HepG2 (cell line): Measurements from ENCODE around the gene FAM219A. TPM values are rescaled to one million over a fixed set of nuclear protein-coding genes. Genes with fewer than 3 reads are reported as not detected.

Experiments
- HMGXB3 ChIP-seq: sonication (generic); formaldehyde crosslinking; IDR thresholded peaks from 2 replicates; pipeline ENCODE4 v1.4.0; 2020; ENCODE audit warnings: missing genetic modification reagents, borderline replicate concordance
- NR2F6 ChIP-seq, 2 experiments: IDR thresholded peaks; 2 replicates each; pipeline ENCODE4 v1.6.1; 2016; ENCODE audit warnings: antibody characterized with exemption in 1 of 2, mild to moderate bottlenecking in 1 of 2
- PRDM10 ChIP-seq: sonication (generic); formaldehyde crosslinking; IDR thresholded peaks from 2 replicates; pipeline ENCODE4 v1.4.0; 2020; ENCODE audit warnings: low read depth, missing genetic modification reagents
- TOPORS ChIP-seq: sonication (generic); formaldehyde crosslinking; IDR thresholded peaks from 2 replicates; pipeline ENCODE4 v1.8.0; 2023; ENCODE audit warnings: mild to moderate bottlenecking, missing genetic modification reagents
- ZBTB14 ChIP-seq: sonication (generic); formaldehyde crosslinking; IDR thresholded peaks from 2 replicates; pipeline ENCODE4 v1.4.0; 2020; ENCODE audit warnings: missing genetic modification reagents
- ZNF260 ChIP-seq: sonication (generic); formaldehyde crosslinking; IDR thresholded peaks from 2 replicates; pipeline ENCODE4 v1.4.0; 2020; ENCODE audit warnings: missing genetic modification reagents, low read depth, mild to moderate bottlenecking, borderline replicate concordance
- ZNF292 ChIP-seq: sonication (generic); formaldehyde crosslinking; IDR thresholded peaks from 2 replicates; pipeline ENCODE4 v1.8.1; 2022; ENCODE audit warnings: mild to moderate bottlenecking, low read depth, missing genetic modification reagents, borderline replicate concordance
- ZNF629 ChIP-seq: sonication (generic); formaldehyde crosslinking; conservative IDR thresholded peaks from 2 replicates; pipeline ENCODE4 v1.5.0; 2020; ENCODE audit warnings: missing genetic modification reagents
- ZNF646 ChIP-seq: sonication (generic); formaldehyde crosslinking; IDR thresholded peaks from 2 replicates; pipeline ENCODE4 v1.9.0; 2021; ENCODE audit warnings: mild to moderate bottlenecking, missing genetic modification reagents
- polyA plus RNA-seq, 8 experiments: library from polyadenylated mRNA; depleted of rRNA in 3 of 8; stranded (reverse) in 7 of 8; unstranded in 1 of 8; fragments of >200 nt; fragmentation: Illumina TruSeq in 4 of 8; extraction: Trizol in 4 of 8; gene quantifications; 2 replicates each; pipeline versions ENCODE4 v1.2.1 to v1.2.3, GENCODE V29; 2011 to 2016; ENCODE audit warnings: low read depth in 4 of 8, missing spikeins in 1 of 8, mixed read lengths in 1 of 8; ENCODE audit not compliant: insufficient read depth in 1 of 8
- total RNA-seq, 5 experiments: library from RNA; depleted of rRNA; stranded (reverse); fragments of >200 nt; fragmentation: Illumina TruSeq; extraction: Trizol; gene quantifications; 2 replicates each; pipeline ENCODE4 v1.2.3, GENCODE V29; 2016; ENCODE audit warnings: low read depth in 1 of 5

Gene FAM219A
- total and polyA plus RNA-seq, 2 of the 13 experiments (the other 11 are each of a cell fraction or from before 2014, with no cell fraction given): 3.9 to 6.4 TPM

GRCh38 chr9:34380511-34381315 is 77.7 kb downstream of the FAM219A start (continued):
- TF ChIP-seq ZBTB14 (no peak), TOPORS (CRISPR knock-in tag) (0 out of 2 replicates have a peak, but pooled peaks have one; percentile 4), ZNF629 (CRISPR knock-in tag) (no peak), ZNF292 (CRISPR knock-in tag) (no peak), ZNF260 (no peak), HMGXB3 (CRISPR knock-in tag) (no peak), PRDM10 (CRISPR knock-in tag) (0 out of 2 replicates have a peak, but pooled peaks have one; percentile 37), ZNF646 (no peak), NR2F6 (IDR thresholded peaks at IDR 0.05) (no peak), NR2F6 (CRISPR knock-in tag; IDR thresholded peaks at IDR 0.05) (0 out of 2 replicates have a peak, but pooled peaks have one; percentile 34)
